Thyroid gland (tissue), 4 donors: ENCODE data around the gene EMILIN1.

Source experiments
- POLR2A ChIP-seq, 2 donors: fragments of 450-650 bp; IDR thresholded peaks; one replicate each; pipeline ENCODE4 v1.6.1; 2017; ENCODE audit warnings: antibody characterized with exemption in 2 of 2, mild to moderate bottlenecking in 2 of 2, moderate library complexity in 1 of 2
- TF ChIP-seq, protein P1 (sequence below), 6 experiments: fragments of 200-600 bp in 3 of 6; fragments of 450-650 bp in 3 of 6; sonication (generic) in 3 of 6; IDR thresholded peaks; one replicate each; pipeline ENCODE4 v1.5.1; 2016 to 2019; ENCODE audit warnings: antibody characterized with exemption in 6 of 6, mild to moderate bottlenecking in 2 of 6, inconsistent platforms in 1 of 6, moderate library complexity in 1 of 6

DNA sequence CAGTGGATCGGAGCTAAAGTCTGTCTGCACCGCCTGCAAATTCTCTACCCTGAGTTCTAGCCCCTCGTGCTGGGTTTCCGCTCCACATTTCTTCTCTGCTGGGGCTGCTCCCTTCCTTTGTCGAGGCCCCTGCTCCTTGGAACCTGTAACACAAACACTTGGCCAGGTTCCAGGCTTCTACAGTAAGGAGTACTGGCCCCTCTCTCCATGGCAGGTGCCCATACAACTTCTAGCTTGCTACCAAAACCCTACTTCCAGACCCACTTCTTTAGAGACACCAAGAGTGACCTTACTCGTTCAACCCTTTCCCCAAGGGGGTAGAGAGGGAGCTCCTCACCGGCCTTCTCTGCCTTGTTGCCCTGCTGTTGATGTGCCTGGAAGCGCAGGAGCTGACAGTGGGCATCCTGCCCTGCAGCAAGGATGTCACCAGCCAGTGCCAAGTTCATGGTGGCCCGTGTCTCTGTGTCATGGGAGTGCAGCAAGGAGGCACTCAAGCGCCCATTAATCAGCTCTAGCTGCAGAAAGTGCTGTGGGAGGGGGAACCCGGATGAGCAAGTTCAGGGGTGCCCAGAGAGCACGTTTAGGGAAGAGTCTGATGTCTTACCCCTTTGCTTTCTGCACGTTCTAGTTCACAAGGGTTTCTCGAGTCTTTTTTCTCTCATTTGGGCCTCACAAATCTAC, 54.9 kb downstream of the EMILIN1 start:
- TF ChIP-seq, protein P1, sequence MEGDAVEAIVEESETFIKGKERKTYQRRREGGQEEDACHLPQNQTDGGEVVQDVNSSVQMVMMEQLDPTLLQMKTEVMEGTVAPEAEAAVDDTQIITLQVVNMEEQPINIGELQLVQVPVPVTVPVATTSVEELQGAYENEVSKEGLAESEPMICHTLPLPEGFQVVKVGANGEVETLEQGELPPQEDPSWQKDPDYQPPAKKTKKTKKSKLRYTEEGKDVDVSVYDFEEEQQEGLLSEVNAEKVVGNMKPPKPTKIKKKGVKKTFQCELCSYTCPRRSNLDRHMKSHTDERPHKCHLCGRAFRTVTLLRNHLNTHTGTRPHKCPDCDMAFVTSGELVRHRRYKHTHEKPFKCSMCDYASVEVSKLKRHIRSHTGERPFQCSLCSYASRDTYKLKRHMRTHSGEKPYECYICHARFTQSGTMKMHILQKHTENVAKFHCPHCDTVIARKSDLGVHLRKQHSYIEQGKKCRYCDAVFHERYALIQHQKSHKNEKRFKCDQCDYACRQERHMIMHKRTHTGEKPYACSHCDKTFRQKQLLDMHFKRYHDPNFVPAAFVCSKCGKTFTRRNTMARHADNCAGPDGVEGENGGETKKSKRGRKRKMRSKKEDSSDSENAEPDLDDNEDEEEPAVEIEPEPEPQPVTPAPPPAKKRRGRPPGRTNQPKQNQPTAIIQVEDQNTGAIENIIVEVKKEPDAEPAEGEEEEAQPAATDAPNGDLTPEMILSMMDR (IDR thresholded peaks at IDR 0.05), result no peak
- no peak for TF ChIP-seq POLR2A (IDR thresholded peaks at IDR 0.05)
